BJ (cell line): ENCODE data around the gene CLDN7. TPM values are rescaled to one million over a fixed set of nuclear protein-coding genes. Genes with fewer than 3 reads are reported as not detected.

Source experiments
- CTCF ChIA-PET: fragments of 350-600 bp; formaldehyde crosslinking; extraction: SDS; loops from one replicate; lab custom pipeline; 2021; ENCODE audit warnings: antibody characterized with exemption, inconsistent platforms; lab: Yijun Ruan, JAX
- POLR2A ChIA-PET: fragments of 300-600 bp; sonication (Branson Sonifier 250); formaldehyde crosslinking; extraction: SDS; loops from one replicate; lab custom pipeline; 2021; ENCODE audit warnings: antibody characterized with exemption; lab: Charles Lee
- DNase-seq: peaks from one replicate; pipeline ENCODE4 v3.0.0-alpha.2; 2011; ENCODE audit warnings: low read depth
- H3K27me3 ChIP-seq: 2 replicates; pipeline ENCODE4 v1.6.0; 2011; ENCODE audit warnings: low read length; ENCODE audit not compliant: control insufficient read depth, insufficient read depth
- H3K36me3 ChIP-seq: 2 replicates; pipeline ENCODE4 v1.5.1; 2011; ENCODE audit warnings: low read length; ENCODE audit not compliant: control insufficient read depth, insufficient read depth
- H3K4me3 ChIP-seq: 2 replicates; pipeline ENCODE4 v1.5.1; 2011; ENCODE audit warnings: low read depth, mild to moderate bottlenecking, control low read depth, low read length
- polyA plus RNA-seq: library from polyadenylated mRNA; depleted of rRNA; stranded (reverse); fragments of >200 nt; gene quantifications from 2 replicates; pipeline ENCODE4 v1.2.3, GENCODE V29; 2011
- TF ChIP-seq, protein P1 (sequence below): IDR thresholded peaks from 2 replicates; pipeline ENCODE4 v1.5.1; 2011; ENCODE audit warnings: low read depth, mild to moderate bottlenecking, control low read depth, inconsistent platforms, low read length, moderate library complexity; ENCODE audit not compliant: insufficient read depth

Gene CLDN7
- polyA plus RNA-seq, 1 experiment, result 2.1 TPM

DNA sequence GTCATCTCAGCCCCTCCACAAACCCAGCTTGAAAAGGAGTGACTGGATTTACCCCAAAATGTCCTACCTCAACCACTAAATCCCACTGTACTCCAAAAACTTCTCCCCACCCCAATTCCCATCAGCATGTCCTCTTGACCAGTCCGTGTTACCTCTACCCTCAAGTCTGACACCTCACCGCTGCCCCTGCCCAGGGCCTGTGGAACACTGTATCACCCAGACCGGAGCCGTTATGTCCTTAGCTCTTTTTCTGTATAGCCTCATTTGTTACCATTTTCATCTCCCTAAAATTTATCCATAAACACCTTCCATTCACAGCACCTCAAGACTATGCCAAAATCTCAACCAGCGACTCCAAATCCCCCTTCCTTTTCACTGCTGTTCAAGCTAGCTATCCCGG is 25.5 kb downstream of the CLDN7 start:
- ChIA-PET CTCF (interaction anchor here (1.1 to 3.6 kb wide), 2 partner anchors 59 to 324 kb away, joined by 4 to 19 read pairs; no protein-coding TSS in a partner anchor), POLR2A (no interaction called here)
- TF ChIP-seq, protein P1, sequence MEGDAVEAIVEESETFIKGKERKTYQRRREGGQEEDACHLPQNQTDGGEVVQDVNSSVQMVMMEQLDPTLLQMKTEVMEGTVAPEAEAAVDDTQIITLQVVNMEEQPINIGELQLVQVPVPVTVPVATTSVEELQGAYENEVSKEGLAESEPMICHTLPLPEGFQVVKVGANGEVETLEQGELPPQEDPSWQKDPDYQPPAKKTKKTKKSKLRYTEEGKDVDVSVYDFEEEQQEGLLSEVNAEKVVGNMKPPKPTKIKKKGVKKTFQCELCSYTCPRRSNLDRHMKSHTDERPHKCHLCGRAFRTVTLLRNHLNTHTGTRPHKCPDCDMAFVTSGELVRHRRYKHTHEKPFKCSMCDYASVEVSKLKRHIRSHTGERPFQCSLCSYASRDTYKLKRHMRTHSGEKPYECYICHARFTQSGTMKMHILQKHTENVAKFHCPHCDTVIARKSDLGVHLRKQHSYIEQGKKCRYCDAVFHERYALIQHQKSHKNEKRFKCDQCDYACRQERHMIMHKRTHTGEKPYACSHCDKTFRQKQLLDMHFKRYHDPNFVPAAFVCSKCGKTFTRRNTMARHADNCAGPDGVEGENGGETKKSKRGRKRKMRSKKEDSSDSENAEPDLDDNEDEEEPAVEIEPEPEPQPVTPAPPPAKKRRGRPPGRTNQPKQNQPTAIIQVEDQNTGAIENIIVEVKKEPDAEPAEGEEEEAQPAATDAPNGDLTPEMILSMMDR, result no peak
- H3K36me3 ChIP-seq, result peaks cover 15% of the 10 kb centered on the region
- no peaks in the 10 kb centered on the region for H3K27me3 ChIP-seq
- no peak for DNase-seq
- no peak overlapping the region for H3K4me3 ChIP-seq

DNA sequence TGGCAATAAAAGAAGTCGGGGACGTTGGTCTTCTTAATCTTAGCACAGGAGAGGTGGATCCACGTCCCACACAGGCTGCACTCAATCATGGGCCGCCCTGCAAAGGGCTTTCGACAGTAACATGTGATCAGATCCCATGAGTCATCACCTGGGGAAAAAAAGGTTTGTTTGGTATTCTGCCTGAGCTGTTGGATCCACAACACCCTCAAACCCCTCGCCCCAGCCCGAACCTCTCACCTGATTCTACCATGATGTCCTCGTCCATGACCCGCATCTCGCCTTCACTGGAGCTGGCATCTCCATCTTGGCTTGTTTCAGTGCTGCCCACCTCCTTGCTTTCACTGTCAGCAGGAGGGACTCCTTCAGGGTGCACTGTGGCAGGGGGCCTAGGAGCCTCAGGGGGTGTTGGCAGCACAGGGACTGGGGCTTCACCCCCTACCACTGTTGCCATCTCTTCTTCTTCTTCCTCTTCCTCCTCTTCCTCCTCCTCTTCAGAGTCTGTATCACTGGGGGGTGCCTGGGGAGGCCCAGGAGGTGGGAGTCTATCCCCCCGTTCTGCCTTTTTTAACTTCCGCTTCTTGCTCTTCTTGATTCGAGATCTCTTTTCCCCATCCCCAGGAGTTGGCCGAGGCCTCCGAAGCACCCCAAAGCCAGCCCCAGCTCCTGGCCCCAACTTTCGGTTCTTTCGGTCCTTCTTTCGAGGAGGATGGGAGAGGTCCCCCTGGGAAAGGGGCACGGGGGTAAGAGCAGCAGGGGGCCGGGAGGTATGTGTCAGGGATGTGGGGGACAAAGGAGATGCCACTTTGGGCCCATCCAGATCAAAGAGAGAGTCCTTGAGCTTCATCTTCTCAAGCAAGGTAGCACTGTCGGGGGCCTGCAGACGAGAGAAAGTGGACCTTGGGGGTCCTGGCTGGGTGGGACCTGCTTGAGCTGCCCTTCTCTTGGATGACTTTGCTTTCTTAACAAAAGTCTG is 26.3 kb downstream of the CLDN7 start:
- peaks cover 15% of the 10 kb centered on the region for H3K36me3 ChIP-seq
- DNase-seq, result no peak
- TF ChIP-seq, protein P1, result no peak
- ChIA-PET CTCF (interaction anchor here (1.1 to 2.1 kb wide), 2 partner anchors 15 to 325 kb away, joined by 4 to 6 read pairs; no protein-coding TSS in a partner anchor), POLR2A (no interaction called here)
- no peaks in the 10 kb centered on the region for H3K27me3 ChIP-seq
- no peak overlapping the region for H3K4me3 ChIP-seq

DNA sequence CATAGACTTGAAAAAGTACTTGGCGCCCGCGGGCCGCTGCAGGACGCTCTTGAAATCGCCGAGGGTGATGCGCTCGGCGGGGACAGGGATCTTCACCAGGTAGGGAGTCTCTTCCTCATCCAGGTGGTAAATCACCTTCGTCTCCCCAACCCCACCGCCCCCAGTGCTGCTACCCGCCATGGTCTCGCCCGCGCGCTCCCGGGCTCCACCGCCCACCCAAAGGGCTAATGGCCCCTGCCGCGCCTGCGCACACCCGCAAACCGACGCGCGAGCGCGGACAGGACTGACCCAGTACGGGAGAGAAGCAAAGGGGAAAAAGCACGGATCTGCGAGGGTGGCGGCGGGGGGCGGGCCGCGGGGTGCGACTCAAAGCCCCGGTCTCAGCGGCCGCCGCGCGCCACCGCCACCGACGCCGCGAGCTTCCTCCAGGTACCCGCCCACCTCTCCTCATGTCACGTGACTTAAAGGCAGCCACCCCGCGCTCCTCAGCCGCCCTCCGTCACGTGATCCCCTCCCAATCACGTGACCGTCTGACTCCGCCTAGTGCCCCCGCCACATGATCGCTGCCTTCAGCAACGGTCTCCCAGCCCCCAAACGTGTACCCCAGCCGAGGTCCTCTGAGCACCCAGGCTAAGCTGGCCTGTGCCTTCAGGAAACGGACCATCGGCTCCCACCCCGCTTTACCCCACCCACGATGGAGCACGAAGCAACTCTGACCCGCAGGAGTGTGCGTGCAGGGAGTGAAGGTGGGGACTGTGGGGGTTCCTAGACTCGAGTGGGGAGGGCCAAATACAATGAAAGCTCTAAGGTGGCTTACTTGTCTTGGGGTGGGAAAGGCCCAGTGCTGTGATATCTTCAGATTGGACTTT is 28.0 kb downstream of the CLDN7 start, which contains the start of gene DVL2:
DVL2 (minus strand) TSS at position 435 of the 869 bp plus-strand sequence; CDS start at position 180, 255 bp downstream.
- peak; percentile 59 for DNase-seq
- peak within 1 kb of the TSS; percentile 80 for H3K4me3 ChIP-seq
- no peaks in the 10 kb centered on the region for H3K27me3 ChIP-seq
- POLR2A ChIA-PET, result interaction anchor here (0.6 kb wide), 1 partner anchor 361 kb away, joined by 3 read pairs; no protein-coding TSS in a partner anchor
- TF ChIP-seq, protein P1, result no peak
- peaks cover 18% of the 10 kb centered on the region for H3K36me3 ChIP-seq
- CTCF ChIA-PET, result interaction anchor here (0.6 to 2.1 kb wide), 3 partner anchors 13 to 20 kb away, joined by 3 to 6 read pairs (median 3); partner anchors contain the start of gene CTDNEP1

DNA sequence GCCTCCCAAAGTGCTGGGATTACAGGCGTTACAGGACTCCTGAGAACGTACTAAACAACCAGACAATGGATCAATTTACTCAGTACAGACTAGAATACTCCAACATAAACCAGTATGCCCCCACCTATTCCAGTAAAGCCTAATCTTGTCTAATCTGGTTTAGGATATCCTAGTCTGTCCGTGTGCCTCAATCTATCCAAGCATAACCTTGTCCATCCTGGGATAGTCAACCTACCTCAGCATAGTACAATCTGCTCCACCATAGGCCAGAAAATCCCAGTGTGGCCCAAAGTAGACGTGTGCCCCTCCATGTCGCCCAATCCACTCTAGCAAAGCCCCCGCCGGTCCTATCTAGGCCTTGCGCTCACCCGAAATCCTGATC is 28.6 kb downstream of the CLDN7 start:
- ChIA-PET CTCF (interaction anchor here (1.4 kb wide), 1 partner anchor 19 kb away, joined by 3 read pairs; no protein-coding TSS in a partner anchor), POLR2A (no interaction called here)
- H3K36me3 ChIP-seq, result peaks cover 23% of the 10 kb centered on the region
- peak overlapping the region; percentile 80 for H3K4me3 ChIP-seq
- DNase-seq, result no peak
- H3K27me3 ChIP-seq, result no peaks in the 10 kb centered on the region
- TF ChIP-seq, protein P1, result no peak
